HPDE6-E6E7 (cell line): ENCODE measurements around the gene SIL1.

Experiments
- DNase-seq: peaks from one replicate; pipeline ENCODE4 v3.0.0; 2011; ENCODE audit warnings: missing footprints; ENCODE audit errors: extremely low spot score

Gene SIL1

DNA sequence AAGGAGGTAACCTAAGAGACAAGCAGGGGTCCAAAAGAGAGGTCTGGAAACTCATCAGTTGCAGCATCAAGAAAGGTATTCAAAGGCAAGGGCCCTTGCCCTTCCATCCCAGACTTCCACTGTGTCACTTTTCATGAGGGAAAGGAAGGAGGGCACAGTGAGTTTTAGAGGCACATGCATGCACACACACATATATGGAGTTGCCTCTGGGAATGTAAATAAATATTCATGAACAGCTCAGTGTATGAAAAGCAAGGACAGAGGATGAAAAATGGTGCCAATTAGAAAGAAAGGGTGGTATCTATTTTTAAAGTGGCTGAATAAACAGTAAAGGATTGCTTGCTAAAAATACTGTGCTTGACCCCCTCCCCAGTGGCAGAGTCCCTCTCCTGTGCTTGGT is 217.7 kb downstream of the SIL1 start:
- DNase-seq, result no peak

DNA sequence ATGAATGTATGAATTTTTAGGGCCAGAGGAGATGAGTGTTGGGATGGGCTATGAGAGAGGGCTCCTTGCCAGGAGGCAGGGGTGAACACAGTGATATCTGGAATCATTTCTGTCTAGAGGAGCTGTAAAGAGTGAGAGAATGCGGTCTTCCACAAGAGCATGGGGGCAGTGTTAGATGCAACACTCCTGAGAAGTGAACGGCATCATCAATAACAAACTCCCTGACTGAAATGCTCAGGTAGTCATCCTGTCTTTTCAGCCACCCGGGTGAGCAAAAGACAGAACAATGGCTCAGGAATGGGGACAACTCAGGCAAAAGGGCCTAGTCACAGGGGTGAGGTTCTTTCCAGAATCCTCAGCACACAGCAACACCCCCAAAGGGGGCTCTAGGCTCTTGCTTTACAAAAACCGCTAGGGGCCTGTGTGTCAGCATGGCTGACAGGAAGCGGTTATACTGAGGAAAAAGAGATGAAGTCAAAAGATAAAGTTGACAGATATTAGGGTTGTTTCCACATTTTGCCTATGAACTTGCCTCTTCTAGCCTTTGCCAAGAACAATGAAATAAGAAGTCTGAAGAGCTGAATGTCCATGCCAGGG is 218.4 kb downstream of the SIL1 start:
- DNase-seq, result no peak

DNA sequence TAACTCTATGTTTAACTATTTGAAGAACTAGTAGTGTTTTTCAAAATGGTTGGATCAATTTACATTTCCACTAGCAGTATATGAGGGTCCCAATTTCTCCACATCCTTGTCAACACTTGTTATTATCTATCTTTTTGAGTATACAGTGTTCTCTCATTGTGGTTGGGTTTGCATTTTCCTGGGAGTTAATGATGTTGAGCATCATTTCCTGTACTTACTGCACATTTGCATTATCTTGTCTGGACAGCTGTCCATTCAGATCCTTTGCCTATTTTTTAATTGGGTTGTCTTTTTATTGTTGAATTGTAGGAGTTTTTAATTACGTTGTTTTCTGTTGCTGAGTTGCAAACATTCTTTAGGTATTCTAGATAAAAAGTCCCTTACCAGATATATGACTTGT is 219.6 kb downstream of the SIL1 start:
- DNase-seq, result no peak

DNA sequence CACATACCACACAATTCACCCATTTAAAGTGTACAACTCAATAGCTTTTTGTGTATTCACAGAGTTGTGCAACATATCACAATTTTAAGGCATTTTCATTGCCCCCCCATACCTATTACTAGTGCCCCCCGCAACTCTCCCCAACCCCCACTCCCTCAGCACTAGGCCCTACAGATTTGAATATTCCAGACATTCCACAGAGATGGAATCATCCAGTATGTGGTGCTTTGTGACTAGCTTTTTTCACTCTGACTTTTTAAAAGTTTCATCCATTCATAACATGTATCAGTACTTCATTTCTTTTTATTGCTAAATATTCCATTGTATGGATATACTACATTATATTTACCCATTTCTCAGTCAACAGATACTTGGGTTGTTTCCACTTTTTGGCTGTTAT is 220.1 kb downstream of the SIL1 start:
- no peak for DNase-seq

DNA sequence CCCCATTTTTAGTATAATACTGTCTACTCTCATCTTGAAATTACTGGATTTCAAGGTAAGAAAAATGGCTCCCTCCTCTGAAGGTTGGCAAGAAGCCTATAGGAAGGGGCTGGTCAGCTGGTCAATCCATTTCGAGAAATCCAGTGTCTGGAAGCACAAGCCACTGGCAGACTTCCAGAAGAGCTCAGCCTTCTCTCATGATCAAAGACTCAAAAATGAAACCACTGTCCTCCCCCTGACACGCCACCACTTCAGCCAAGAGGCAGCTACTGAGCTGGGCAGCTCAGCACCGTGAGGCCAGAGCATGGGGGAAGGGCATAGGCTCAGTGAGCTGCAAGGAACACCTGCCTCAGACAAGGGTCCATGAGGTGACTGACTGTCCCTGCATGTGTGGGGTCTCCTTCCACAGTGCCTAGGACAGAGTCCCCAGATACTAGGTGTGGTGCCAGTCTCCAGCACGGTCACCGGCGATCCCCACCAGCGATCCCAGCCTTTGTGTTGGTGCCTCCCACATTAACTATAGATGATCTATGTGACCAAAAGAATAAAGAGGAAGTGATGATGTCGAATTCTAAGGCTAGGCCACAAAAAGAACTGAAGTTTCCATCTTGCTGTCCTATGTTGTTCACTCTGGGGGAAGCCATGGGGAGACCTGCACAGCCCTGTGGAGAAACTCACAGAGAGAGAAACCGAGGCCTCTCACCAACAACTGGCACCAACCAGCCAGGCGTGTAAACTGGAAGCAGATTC is 222.9 kb downstream of the SIL1 start:
- DNase-seq, result no peak

DNA sequence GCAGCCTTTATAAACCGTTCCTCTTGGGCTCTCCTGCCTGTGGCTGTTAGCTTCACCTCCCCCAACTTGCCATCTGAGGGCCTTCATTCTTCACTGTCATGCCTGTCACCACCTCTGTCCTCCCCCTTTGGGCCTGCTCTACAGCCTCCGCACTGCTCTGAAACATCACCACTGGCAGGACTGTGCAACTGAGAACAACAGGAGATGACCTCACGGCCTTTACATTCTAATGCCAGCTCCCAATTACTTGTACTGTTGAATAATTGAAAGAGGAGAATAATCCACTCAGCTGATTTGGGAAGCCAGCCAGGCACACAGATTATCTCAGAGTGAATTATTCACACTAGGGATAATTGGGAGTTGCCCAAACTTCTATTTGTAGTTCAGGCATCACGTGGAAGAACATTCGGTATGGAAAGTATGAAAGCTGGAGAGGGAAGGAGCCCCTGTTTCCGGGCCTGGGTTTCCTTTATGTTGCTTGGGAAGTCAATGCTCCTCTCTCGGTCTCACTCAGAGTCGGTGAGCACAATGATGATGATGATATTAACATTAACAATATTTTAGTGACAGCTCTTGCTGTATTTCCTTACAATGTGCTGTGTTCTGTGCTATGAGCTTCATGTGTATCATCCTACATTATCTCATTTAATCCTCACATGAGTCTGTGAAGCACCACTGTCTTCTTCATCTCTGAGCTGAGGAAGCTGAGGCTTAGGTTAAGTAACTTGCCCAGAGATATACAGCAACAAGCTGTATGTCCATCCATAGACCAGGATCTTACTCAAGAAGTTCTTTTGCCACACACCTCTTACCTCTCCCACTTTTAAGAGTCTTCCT is 223.7 kb downstream of the SIL1 start:
- DNase-seq, result no peak

DNA sequence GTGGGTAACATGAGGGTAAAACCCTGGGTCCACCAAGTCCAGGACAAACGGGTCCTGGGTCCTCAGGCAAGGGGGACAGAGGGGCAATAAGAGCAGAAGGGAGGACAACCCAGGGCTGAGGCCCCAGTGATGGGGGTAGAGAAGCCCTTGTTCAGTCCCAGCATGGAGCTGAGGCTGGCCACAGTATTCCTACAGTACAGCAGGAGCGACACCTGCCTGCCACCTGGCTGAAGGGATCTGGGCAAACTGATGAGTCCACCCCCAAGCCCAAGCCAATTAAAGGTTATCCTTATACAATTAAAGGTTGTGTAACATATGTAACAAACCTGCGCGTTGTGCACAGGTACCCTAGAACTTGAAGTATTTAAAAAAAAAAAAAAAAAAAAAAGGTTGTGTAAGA is 225.3 kb downstream of the SIL1 start:
- DNase-seq, result no peak

DNA sequence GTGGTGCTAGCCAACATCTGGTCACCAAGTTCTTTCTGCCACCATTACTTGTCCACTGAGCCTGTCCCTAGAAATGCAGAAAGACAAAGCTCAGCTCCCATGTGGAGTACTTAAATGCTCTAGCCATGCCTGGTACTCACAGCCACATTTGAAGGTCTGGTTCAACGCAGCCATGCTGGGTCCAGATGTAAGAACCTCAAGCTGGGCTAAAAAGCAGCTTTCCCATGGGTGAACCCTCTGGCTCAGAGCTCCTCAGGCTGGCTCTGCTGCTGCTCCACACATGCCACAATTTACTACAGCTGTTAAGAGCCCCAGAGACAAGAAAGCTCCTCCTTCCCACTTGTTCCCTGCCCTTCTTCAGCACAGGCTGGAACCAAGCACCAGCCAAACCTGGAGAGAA is 225.9 kb downstream of the SIL1 start:
- DNase-seq, result no peak

DNA sequence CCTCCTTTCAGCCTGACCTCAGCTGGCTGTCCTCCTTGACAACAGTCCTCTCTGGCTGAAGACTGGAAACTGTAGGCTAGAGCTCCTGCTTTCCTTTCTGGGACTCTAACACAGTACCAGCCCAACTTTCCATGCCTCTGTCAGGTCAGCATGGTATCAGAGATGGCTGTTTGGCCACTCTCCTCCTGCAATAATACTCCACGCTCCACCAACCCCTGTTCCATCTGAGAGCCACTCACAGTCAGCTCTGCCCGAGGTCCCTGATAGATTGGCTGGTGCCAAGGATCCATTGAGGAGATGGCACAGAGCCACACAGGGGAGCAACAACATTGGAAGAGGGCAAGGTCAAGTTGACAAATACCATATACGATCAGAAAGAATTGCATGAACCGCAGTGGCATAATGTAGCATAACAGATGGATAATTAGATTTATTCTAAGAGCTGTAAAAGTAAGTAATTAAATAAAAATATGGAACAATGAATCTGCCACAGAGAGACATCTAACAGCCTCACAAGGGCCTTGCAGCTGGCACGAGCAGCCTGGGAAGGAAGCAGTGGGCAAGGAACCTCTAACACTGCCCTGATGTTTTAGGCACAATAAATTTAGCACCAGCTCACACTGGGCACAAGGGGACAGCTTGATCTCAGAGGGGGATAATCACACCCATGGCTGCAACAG is 228.7 kb downstream of the SIL1 start:
- no peak for DNase-seq

DNA sequence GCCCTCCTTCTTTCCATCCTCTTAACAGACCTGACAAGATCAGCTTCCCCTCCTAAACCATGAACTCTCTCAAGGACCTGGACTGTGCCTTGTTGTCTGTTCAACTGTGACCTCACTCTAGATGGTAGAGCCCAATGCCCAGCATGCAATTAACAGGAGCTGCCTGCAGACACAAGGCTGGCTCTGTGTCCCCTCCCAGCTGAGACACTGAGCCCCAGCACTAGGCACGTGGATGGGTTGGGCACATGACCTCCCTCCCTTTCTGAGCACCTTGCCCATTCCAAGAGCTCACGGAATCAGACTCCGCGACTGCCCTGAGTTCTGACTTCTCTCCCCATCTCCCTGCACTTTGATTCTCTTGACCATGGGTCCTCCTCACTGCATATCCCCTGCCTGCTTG is 229.6 kb downstream of the SIL1 start:
- DNase-seq, result no peak

DNA sequence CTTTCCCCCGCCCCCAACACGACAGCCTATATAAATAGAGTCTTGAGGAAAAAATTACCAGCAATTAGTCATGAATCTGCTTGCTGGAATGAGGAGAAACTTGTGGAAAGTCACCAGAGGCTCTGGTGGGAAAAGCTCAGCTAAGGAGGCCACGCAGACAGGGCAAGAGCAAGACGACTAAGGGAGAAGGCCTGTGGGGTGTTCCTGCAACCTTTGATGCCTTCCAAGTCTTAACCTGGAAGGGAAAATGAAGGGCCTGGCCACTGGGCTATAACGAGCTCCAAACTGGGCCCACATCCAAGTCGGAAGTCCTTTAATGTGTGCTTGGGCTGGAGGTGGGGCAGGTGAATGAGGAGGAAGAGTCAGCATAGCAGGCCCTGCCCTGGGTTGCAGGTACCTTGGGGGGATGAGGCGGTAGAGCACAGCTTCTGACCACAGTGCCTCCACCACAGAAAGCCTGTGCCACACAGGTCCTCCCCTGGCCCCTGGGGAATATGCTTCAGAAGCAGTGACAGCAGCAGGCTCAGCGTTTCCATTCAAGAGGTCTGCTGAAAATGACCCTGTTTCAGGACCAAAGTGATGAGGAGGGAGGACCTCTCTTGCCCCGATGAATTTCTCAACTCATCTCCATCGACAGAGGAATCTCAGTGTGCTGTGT is 230.2 kb downstream of the SIL1 start:
- DNase-seq, result no peak

DNA sequence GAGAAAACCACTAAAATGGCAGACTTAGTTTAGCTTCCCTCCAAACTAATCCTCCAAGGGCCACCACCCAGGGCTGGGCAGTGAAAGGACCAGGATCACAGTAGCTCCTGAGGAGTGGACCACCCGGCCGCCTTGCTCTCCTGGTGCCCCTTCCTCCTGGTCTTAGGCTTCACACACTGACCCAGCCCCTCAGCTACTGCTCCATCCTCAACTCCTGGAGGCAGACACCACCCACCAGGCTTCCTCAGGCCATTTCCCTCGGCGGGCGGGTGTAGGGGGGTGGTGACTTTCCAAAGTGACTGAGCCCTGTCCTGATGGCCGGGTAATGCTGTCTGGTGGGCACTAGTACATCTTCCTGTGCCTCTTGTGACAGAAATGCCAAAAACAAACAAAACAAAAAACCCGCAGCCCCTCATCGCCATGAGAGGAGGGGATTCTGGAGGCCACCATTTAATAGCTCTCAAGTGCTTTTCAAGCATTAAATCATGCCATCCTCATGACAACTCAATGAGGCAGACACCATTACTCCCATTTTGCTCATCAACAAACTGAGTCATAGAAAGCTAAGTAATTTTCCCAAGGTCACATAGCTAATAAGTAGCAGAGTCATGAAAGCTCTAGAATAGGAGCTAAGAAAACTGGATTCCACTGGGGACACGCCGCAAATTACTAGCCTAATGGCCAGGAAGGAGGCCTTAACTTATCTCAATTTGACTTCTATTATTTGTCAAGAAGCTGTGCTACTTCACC is 231.8 kb downstream of the SIL1 start:
- no peak for DNase-seq

DNA sequence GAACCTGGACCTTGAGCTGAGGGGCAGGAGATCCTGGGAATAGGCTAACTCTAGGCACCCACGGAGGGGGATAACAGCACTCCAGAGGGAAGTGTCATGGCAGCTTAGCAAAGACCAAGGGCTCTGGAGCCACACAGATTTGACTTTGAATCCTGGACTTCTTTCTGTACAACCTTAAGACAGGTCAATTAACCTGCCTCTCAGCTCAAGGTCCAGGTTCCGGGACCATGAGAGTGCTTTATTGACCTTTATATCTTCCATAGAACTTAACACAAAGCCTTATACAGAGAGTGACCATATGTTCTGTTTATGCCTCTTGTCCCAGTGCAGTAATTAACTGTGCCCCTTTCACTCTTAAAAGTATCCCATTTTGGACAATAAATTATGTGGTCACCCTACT is 232.5 kb downstream of the SIL1 start:
- no peak for DNase-seq

DNA sequence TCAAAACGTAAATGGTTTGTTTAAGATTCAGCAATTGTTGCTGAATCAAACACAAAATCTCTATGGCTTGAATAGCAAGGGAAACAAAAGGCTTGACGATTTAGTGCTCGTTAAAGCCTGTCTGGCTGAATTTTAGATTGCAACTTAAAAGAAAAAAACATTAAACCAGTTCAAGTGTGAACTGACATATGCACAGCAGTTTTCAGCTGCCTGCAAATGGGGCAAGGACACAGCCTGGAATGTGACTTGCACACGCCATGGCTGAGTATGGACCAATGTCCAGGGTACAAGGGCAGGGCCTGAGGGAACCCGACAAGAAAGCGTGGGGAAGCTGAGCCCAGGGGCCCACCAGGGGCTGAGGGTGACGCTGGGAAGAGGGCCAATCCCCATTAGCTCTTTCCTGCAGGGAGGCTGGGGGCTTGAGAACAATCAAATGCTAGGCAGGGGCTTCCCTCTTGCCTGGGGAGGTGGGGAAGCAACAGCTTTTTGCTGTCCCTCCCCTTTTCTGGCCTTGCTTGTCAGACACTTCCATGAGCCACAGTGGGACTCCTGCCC is 233.4 kb downstream of the SIL1 start:
- no peak for DNase-seq

DNA sequence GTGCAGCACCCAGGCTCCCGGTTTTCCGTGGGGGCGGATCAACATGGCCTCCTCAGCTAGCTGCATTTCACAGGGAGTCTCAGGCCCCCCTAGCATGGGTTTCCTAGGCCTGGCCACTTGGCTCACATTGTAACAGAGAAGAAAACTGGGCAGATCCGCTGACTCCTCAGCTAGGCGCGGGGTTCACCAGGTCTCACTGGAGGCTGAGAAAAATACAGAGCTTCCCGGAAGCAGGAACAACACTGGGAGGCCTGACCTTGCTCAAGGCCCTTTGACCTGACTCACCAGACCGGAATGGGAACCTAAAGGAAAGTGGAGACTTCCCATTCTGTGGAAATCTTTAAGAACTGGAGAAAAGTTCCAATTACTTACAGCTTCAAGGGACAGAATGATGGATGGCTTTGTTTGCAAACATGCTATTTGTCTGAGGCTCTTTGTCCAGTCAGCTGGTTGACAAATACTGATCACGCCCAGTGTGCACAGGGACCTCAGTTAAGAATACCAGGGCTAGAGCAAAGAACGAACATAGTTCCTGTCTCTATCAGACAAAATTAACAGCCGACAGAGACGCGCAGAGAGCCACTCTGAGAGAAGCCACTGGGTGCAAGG is 234.3 kb downstream of the SIL1 start:
- no peak for DNase-seq

DNA sequence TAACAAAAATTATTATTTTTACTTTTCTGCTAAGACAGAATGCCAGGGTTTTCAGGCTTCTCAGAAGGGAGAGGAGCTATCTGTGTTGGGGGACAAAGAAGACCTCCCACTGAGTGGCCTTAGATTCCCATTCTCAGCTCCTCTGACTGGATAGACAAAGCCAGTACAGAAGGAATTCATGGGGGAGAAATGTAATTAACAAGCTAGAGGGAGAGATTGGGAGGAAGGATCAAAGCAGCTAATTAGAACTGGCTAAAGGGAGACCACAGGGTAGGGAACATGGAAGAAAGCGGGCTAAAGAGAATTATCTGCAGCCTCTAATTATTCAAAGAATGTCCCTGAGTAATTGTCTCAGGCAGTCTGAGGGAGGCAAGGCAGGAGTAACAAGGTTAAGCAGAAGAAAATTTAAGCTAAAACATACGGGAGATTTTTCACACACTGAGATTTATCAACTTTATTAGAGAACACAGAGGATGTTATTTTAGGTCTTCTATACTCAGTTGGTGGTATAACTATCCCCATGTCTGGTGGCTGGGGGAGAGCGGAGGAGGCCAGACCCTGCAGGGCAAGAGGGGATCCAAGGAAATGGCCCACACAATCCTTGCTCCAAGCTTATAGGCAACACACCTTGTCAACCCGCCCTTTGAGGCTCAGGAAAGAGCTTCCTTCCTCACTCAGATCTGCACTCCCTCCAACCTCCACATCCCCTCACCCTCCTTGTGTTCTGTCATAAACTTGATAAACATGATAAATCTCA is 235.4 kb downstream of the SIL1 start:
- no peak for DNase-seq

DNA sequence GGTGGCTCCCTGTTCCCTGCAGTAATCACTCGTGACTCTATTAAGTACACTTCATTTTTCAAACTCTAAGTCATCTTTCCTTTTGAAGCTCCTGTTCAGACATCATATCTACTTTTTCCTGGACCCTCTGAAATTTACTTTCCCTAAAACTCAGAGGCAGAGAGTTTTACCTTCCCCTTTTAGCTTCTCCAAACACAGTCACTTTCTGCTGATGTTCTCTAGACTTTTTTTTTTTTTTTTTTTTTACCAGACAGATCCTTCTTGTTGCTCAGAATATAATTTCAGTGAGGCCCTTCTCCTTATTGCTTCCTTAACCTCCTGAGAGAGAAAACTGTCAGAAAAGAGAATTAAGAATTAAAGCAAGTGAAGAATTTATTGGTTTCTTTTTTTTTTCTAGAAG is 236.4 kb downstream of the SIL1 start:
- no peak for DNase-seq

DNA sequence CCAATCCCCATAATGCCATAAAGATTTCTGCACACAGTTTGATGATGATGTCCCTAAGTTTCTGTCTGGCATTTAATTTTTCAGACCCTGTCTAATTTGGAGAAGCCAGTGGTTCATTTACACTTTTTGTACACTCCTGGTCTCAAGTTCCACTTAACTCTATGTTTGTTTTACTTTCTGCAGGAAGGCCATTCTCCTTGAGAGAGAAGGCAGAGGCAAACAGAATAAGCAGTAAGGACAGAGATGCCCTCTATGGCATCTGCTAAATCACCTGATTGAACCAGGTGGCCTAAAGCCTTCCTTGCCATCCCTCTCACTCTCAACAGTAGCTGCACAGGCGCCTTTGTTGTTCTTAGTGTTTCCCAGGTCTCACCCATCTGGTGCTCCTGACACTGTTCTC is 236.9 kb downstream of the SIL1 start:
- no peak for DNase-seq

DNA sequence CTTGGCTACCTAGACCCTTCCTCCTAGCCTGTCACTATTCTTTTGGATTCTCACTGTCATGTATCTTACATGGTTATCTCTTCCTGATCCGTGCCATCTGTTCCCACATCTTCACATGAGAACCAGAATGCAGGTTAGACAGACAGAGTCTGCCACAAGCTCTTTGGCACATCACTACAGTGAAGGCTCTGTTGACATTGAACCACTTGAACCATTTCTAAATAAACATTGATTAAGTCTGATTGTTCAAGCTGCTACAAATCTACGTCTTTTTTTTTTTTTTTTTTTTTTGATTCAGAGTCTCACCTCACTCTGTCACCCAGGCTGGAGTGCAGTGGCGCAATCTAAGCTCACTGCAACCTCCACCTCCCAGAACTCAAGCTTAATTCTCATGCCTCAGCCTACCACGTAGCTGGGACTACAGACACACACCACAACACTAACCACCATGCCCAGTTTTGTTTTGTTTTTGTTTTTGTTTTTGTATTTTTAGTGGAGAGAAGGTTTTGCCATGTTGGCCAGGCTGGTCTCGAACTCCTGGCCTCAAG is 237.9 kb downstream of the SIL1 start:
- DNase-seq, result no peak
